Measurements from ENCODE around the gene SLC12A3. TPM values are rescaled to one million over a fixed set of nuclear protein-coding genes. Genes with fewer than 3 reads are reported as not detected.

SLC12A3 gene
- total RNA-seq, 1 donor from 2014 or later, result 5.0 TPM

GRCh38 chr16:56830669-56831068 lies 34.3 kb upstream of the SLC12A3 start:
- H3K4me3 Mint-ChIP-seq, result no peak overlapping the region
- ATAC-seq (ENCODE audit: low read depth), result no peak
- intact Hi-C loops (cut with micrococcal nuclease), result no loop called here
- no peaks in the 10 kb centered on the region for H3K4me1 Mint-ChIP-seq
- no peak for TF ChIP-seq CTCF (IDR thresholded peaks at IDR 0.05)
- POLR2A ChIA-PET, result no interaction called here
- H3K36me3 Mint-ChIP-seq (ENCODE audit: low read depth), result peaks cover 84% of the 10 kb centered on the region
- no peaks in the 10 kb centered on the region for H3K27me3 Mint-ChIP-seq
- DNase-seq, result no peak
- no peak overlapping the region for H3K27ac Mint-ChIP-seq
- no peaks in the 10 kb centered on the region for H3K9me3 Mint-ChIP-seq
- CTCF ChIA-PET, result no interaction called here

- H3K36me3 Mint-ChIP-seq (ENCODE audit: low read depth), result peaks cover 84% of the 10 kb centered on the region
- ATAC-seq (ENCODE audit: low read depth), result no peak
- CTCF ChIA-PET, result no interaction called here
Measured at GRCh38 chr16:56832768-56833167, 32.2 kb upstream of the SLC12A3 start.

GRCh38 chr16:56833243-56833970 lies 31.6 kb upstream of the SLC12A3 start:
- Mint-ChIP-seq H3K36me3 (ENCODE audit: low read depth) (peaks cover 88% of the 10 kb centered on the region), H3K4me3 (no peak overlapping the region), H3K27me3 (no peaks in the 10 kb centered on the region), H3K27ac (no peak overlapping the region), H3K9me3 (no peaks in the 10 kb centered on the region), H3K4me1 (no peaks in the 10 kb centered on the region)
- ATAC-seq (ENCODE audit: low read depth) (no peak), DNase-seq (no peak)
- intact Hi-C loops (cut with micrococcal nuclease), result no loop called here
- POLR2A ChIA-PET, result no interaction called here
- TF ChIP-seq CTCF (IDR thresholded peaks at IDR 0.05), result no peak
- CTCF ChIA-PET, result interaction anchor here (0.5 kb wide), 1 partner anchor 70 kb away, joined by 3 read pairs; no protein-coding TSS in a partner anchor

More at GRCh38 chr16:56832768-56833167, 32.2 kb upstream of the SLC12A3 start:
- no peak for TF ChIP-seq CTCF (IDR thresholded peaks at IDR 0.05)
- Mint-ChIP-seq H3K4me1 (no peaks in the 10 kb centered on the region), H3K4me3 (no peak overlapping the region), H3K9me3 (no peaks in the 10 kb centered on the region), H3K27ac (no peak overlapping the region), H3K27me3 (no peaks in the 10 kb centered on the region)
- POLR2A ChIA-PET, result no interaction called here
- intact Hi-C loops (cut with micrococcal nuclease), result no loop called here
- no peak for DNase-seq

- Mint-ChIP-seq H3K27me3 (no peaks in the 10 kb centered on the region), H3K4me3 (no peak overlapping the region), H3K36me3 (ENCODE audit: low read depth) (peaks cover 89% of the 10 kb centered on the region), H3K27ac (no peak overlapping the region), H3K4me1 (no peaks in the 10 kb centered on the region), H3K9me3 (no peaks in the 10 kb centered on the region)
- no peak for TF ChIP-seq CTCF (IDR thresholded peaks at IDR 0.05)
- no peak for ATAC-seq (ENCODE audit: low read depth)
- POLR2A ChIA-PET, result no interaction called here
- intact Hi-C loops (cut with micrococcal nuclease), result no loop called here
- CTCF ChIA-PET, result no interaction called here
- DNase-seq, result no peak
Measured at GRCh38 chr16:56835320-56835719, 29.7 kb upstream of the SLC12A3 start.

GRCh38 chr16:56836410-56837230 lies 28.4 kb upstream of the SLC12A3 start:
- ChIA-PET CTCF (no interaction called here), POLR2A (no interaction called here)
- no peaks in the 10 kb centered on the region for H3K27me3 Mint-ChIP-seq
- TF ChIP-seq CTCF (IDR thresholded peaks at IDR 0.05), result no peak
- no peak overlapping the region for H3K27ac Mint-ChIP-seq
- no peaks in the 10 kb centered on the region for H3K9me3 Mint-ChIP-seq
- ATAC-seq (ENCODE audit: low read depth) (no peak), DNase-seq (no peak)
- intact Hi-C loops (cut with micrococcal nuclease), result no loop called here
- no peak overlapping the region for H3K4me3 Mint-ChIP-seq
- no peaks in the 10 kb centered on the region for H3K4me1 Mint-ChIP-seq
- peaks cover 90% of the 10 kb centered on the region for H3K36me3 Mint-ChIP-seq (ENCODE audit: low read depth)

Data from activated B cell treated with CpG ODN at 0.5 μM for 24 hours (primary cell).